H9 (cell line): ENCODE results near the gene LYRM7. TPM values are rescaled to one million over a fixed set of nuclear protein-coding genes. Genes with fewer than 3 reads are reported as not detected.

Experiments
- DNase-seq: peaks from one replicate; pipeline ENCODE4 v3.0.0-alpha.2; 2017
- H2AFZ ChIP-seq: one replicate; pipeline ENCODE4 v1.6.1; 2013; ENCODE audit warnings: mild to moderate bottlenecking, low read length, control low read depth, moderate library complexity
- H2AK5ac ChIP-seq: 2 replicates; pipeline ENCODE4 v1.6.1; 2013; ENCODE audit warnings: low read length, control low read depth, mixed read lengths; ENCODE audit not compliant: insufficient read length
- H2BK120ac ChIP-seq: one replicate; pipeline ENCODE4 v1.6.1; 2013; ENCODE audit warnings: low read depth, mild to moderate bottlenecking, low read length, control low read depth, inconsistent platforms; ENCODE audit not compliant: poor library complexity, severe bottlenecking
- H2BK12ac ChIP-seq: 2 replicates; pipeline ENCODE4 v1.6.1; 2013; ENCODE audit warnings: low read length, control low read depth, mixed read lengths, low read depth; ENCODE audit not compliant: insufficient read length
- H2BK15ac ChIP-seq: 2 replicates; pipeline ENCODE4 v1.6.1; 2013; ENCODE audit warnings: low read depth, low read length, control low read depth
- H2BK20ac ChIP-seq: one replicate; pipeline ENCODE4 v1.6.1; 2013; ENCODE audit warnings: low read depth, mild to moderate bottlenecking, low read length, control low read depth, inconsistent platforms; ENCODE audit not compliant: poor library complexity, severe bottlenecking
- H2BK5ac ChIP-seq: 2 replicates; pipeline ENCODE4 v1.6.1; 2013; ENCODE audit warnings: low read length, control low read depth, mixed read lengths; ENCODE audit not compliant: insufficient read length
- H3K14ac ChIP-seq: 2 replicates; pipeline ENCODE4 v1.6.1; 2013; ENCODE audit warnings: low read length, control low read depth; ENCODE audit not compliant: insufficient read depth
- H3K18ac ChIP-seq: 2 replicates; pipeline ENCODE4 v1.6.1; 2013; ENCODE audit warnings: low read depth, mild to moderate bottlenecking, mixed read lengths, low read length, control low read depth; ENCODE audit not compliant: insufficient read length
- H3K23ac ChIP-seq: 2 replicates; pipeline ENCODE4 v1.6.1; 2013; ENCODE audit warnings: low read length, control low read depth, mixed read lengths, low read depth; ENCODE audit not compliant: insufficient read length
- H3K23me2 ChIP-seq: 2 replicates; pipeline ENCODE4 v1.6.1; 2013; ENCODE audit warnings: low read depth, mild to moderate bottlenecking, mixed read lengths, low read length, control low read depth; ENCODE audit not compliant: insufficient read length, poor library complexity, severe bottlenecking
- H3K27ac ChIP-seq: 2 replicates; pipeline ENCODE4 v1.5.1; 2013; ENCODE audit warnings: low read length, control low read depth, mixed read lengths, low read depth; ENCODE audit not compliant: insufficient read length
- H3K27me3 ChIP-seq: 2 replicates; pipeline ENCODE4 v1.6.1; 2013; ENCODE audit warnings: low read length, control low read depth, inconsistent platforms; ENCODE audit not compliant: insufficient read depth
- H3K4ac ChIP-seq: 2 replicates; pipeline ENCODE4 v1.6.1; 2013; ENCODE audit warnings: low read depth, mild to moderate bottlenecking, control low read depth, inconsistent platforms, low read length, moderate library complexity
- H3K4me1 ChIP-seq: 2 replicates; pipeline ENCODE4 v1.6.1; 2013; ENCODE audit warnings: low read length, control low read depth, inconsistent platforms; ENCODE audit not compliant: insufficient read depth
- H3K4me2 ChIP-seq: 2 replicates; pipeline ENCODE4 v1.6.1; 2013; ENCODE audit warnings: low read length, control low read depth, mixed read lengths; ENCODE audit not compliant: insufficient read length, insufficient read depth
- H3K56ac ChIP-seq: 2 replicates; pipeline ENCODE4 v1.6.1; 2013; ENCODE audit warnings: low read depth, mild to moderate bottlenecking, mixed read lengths, low read length, control low read depth; ENCODE audit not compliant: insufficient read length
- H3K79me1 ChIP-seq: 2 replicates; pipeline ENCODE4 v1.6.1; 2013; ENCODE audit warnings: low read depth, mild to moderate bottlenecking, moderate library complexity, low read length, control low read depth, inconsistent platforms; ENCODE audit not compliant: insufficient read depth, poor library complexity, severe bottlenecking
- H3K79me2 ChIP-seq: 2 replicates; pipeline ENCODE4 v1.6.1; 2013; ENCODE audit warnings: low read length, control low read depth, inconsistent platforms; ENCODE audit not compliant: insufficient read depth
- H3K9ac ChIP-seq: 2 replicates; pipeline ENCODE4 v1.6.1; 2013; ENCODE audit warnings: low read length, control low read depth, mixed read lengths; ENCODE audit not compliant: insufficient read length; ENCODE audit errors: extremely low read depth
- H3K9me3 ChIP-seq: one replicate; pipeline ENCODE4 v1.6.1; 2013; ENCODE audit warnings: low read depth, low read length, inconsistent platforms; ENCODE audit not compliant: control insufficient read depth
- H3T11ph ChIP-seq: one replicate; pipeline ENCODE4 v1.6.1; 2013; ENCODE audit warnings: mild to moderate bottlenecking, low read length, control low read depth, inconsistent platforms
- H4K20me1 ChIP-seq: one replicate; pipeline ENCODE4 v1.6.1; 2013; ENCODE audit not compliant: control insufficient read depth, insufficient read length, insufficient read depth
- H4K5ac ChIP-seq: 2 replicates; pipeline ENCODE4 v1.6.1; 2013; ENCODE audit warnings: low read depth, mild to moderate bottlenecking, mixed read lengths, low read length, control low read depth; ENCODE audit not compliant: insufficient read length
- H4K8ac ChIP-seq: replicated peaks from 2 replicates; pipeline ENCODE4 v1.6.1; 2013; ENCODE audit warnings: low read length, control low read depth, mixed read lengths, low read depth; ENCODE audit not compliant: insufficient read length
- H4K91ac ChIP-seq: 2 replicates; pipeline ENCODE4 v1.6.1; 2013; ENCODE audit warnings: low read depth, mild to moderate bottlenecking, moderate library complexity, mixed read lengths, low read length, control low read depth; ENCODE audit not compliant: insufficient read length
- H3K27ac Mint-ChIP-seq, 3 experiments: 2 replicates in 2 of 3; 3 replicates in 1 of 3; pipeline ENCODE4 v1.8.0; 2020 to 2021; ENCODE audit warnings: mixed read lengths in 3 of 3, mild to moderate bottlenecking in 1 of 3, moderate library complexity in 1 of 3
- H3K27me3 Mint-ChIP-seq: 2 replicates; pipeline ENCODE4 v1.8.0; 2021; ENCODE audit warnings: low read depth, mild to moderate bottlenecking, moderate library complexity, mixed read lengths
- H3K36me3 Mint-ChIP-seq, 3 experiments: 2 replicates in 2 of 3; 3 replicates in 1 of 3; pipeline ENCODE4 v1.8.0; 2020 to 2021; ENCODE audit warnings: low read depth in 3 of 3, mixed read lengths in 3 of 3; ENCODE audit not compliant: insufficient read depth in 1 of 3
- H3K4me1 Mint-ChIP-seq, 2 experiments: 2 replicates each; pipeline ENCODE4 v1.8.0; 2020; ENCODE audit warnings: mixed read lengths in 2 of 2
- H3K4me3 Mint-ChIP-seq, 2 experiments: 2 replicates in 1 of 2; 3 replicates in 1 of 2; pipeline ENCODE4 v1.8.0; 2020 to 2021; ENCODE audit warnings: mild to moderate bottlenecking in 2 of 2, mixed read lengths in 2 of 2, moderate library complexity in 1 of 2
- H3K9me3 Mint-ChIP-seq, 2 experiments: 2 replicates in 1 of 2; 3 replicates in 1 of 2; pipeline ENCODE4 v1.8.0; 2020; ENCODE audit warnings: mild to moderate bottlenecking in 2 of 2, mixed read lengths in 2 of 2, moderate library complexity in 1 of 2
- CTCF ChIP-seq: fragments of 200-600 bp; sonication (generic); conservative IDR thresholded peaks from 3 replicates; pipeline ENCODE4 v1.8.0; 2021; ENCODE audit warnings: antibody characterized with exemption, mild to moderate bottlenecking
- WGBS: extraction: QIAGEN DNeasy Blood & Tissue Kit; methylation state at CpG from one replicate; pipeline ENCODE4 v1.1.7; 2013; ENCODE audit warnings: missing lambda C conversion rate, low lambda C conversion rate, mixed read lengths; ENCODE audit not compliant: insufficient read length; ENCODE audit errors: extremely low coverage; 5-methylcytosine and 5-hydroxymethylcytosine counted together
- total RNA-seq: library from RNA; stranded (reverse); gene quantifications from 2 replicates; pipeline ENCODE4 v1.2.1, GENCODE V29; 2021

Gene LYRM7
- total RNA-seq, 1 experiment from 2014 or later: 7.0 TPM

- H4K91ac ChIP-seq: no peak overlapping the region
- H2BK15ac ChIP-seq: no peak overlapping the region
- H3K4me1 ChIP-seq: no peaks in the 10 kb centered on the region
- H3K4ac ChIP-seq: no peak overlapping the region
- H3K4me2 ChIP-seq: no peak overlapping the region
- H2BK5ac ChIP-seq: no peak overlapping the region
- H4K20me1 ChIP-seq: no peaks in the 10 kb centered on the region
- H3K4me3 Mint-ChIP-seq: no peak overlapping the region
- H2AFZ ChIP-seq: no peak overlapping the region
- H3K9me3 ChIP-seq: no peaks in the 10 kb centered on the region
- no peak overlapping the region for H4K5ac ChIP-seq
- no peaks in the 10 kb centered on the region for H3K9me3 Mint-ChIP-seq
- H3K79me1 ChIP-seq: no peaks in the 10 kb centered on the region
- TF ChIP-seq CTCF: no peak
- no peak overlapping the region for H2BK12ac ChIP-seq
- H3K18ac ChIP-seq: no peak overlapping the region
- no peak overlapping the region for H3K27ac Mint-ChIP-seq
- no peaks in the 10 kb centered on the region for H3K27me3 Mint-ChIP-seq
- no peaks in the 10 kb centered on the region for H3K4me1 Mint-ChIP-seq
- H3K27me3 ChIP-seq: no peaks in the 10 kb centered on the region
- WGBS: no CpG with 5 or more reads among the region's 7 CpGs
- no peak overlapping the region for H3K9ac ChIP-seq
- H2BK20ac ChIP-seq: no peak overlapping the region
- H3K79me2 ChIP-seq: no peaks in the 10 kb centered on the region; the same call in 1 of the 2 replicates
- no peak overlapping the region for H3K14ac ChIP-seq
- no peaks in the 10 kb centered on the region; a peak in 1 of 7 replicates for H3K36me3 Mint-ChIP-seq
- H3K23me2 ChIP-seq: no peaks in the 10 kb centered on the region
- no peak overlapping the region for H3K23ac ChIP-seq
- DNase-seq: no peak
- no peak overlapping the region for H2BK120ac ChIP-seq
- no peak overlapping the region for H4K8ac ChIP-seq
- H2AK5ac ChIP-seq: no peak overlapping the region
- no peak overlapping the region for H3K27ac ChIP-seq
- H3K56ac ChIP-seq: no peak overlapping the region
- no peak overlapping the region for H3T11ph ChIP-seq
These were observed 49.8 kb downstream of the LYRM7 start for GRCh38 chr5:131220566-131220965.
